DMS53 (cell line): ENCODE results near the gene LMNTD2.

ENCODE experiments used
- DNase-seq: peaks from one replicate; lab custom pipeline; 2025; lab: John Stamatoyannopoulos, UW

LMNTD2 gene

DNA sequence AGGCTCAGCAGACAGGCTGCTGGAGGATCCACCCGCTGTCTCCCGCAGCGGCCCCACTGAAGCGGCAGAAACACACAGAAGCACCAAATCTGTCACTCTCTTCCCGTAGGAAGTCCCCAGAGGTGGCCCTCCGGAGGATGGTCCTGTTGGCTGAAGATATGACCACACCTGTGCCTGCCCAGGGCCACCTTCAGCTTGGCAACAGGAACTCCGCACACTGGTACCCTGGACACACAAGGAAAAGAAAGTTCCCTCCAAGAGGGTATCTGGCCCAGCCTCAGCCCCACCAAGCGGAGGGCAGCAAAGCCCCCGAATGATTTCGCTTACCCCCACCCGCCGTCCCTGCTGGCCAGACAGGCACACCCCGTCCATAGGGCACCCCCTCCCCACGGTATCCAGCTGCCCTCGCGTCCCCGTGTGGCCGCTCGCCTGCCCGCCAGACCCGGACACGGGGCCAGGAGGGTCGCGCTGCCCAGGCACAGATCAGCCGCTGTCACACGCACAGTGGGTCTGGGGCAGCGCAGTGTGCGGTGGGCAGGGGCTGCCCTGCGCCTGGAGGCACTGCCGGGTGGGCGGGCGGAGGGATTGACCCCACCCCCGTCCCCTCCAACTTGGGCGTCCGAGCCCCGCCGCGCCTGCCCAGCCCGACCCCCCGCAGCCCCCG is 7.2 kb upstream of the LMNTD2 start:
- DNase-seq = peak; percentile 67

DNA sequence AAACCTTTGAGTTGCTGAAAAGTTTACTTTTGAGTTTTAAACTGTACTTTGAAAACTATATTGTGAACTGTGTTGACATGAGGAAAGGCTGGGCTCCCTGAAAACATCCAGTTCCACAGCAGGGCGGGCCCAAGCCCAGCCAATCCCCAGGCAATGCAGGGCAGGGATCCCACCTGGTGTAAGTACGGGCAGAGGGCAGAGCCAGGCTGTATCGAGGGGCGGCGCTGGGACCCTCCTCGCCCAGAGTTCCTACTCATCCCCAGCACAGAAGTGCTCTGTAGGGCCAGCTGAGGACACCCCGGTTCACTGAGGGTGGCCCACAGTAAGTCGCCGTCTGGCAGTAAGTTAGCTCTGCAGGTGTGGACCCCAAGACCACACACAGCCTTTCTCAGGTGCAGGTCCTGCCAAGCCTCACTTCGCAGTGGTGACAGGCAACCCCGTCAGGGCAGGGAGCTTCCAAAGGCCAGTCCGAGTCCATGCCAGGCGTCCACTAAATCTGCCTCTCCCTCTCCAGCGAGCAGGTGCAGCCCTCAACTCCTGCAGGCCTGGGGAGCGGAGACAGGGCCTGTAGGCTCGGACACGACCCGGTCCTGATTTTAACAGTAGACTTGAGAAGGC is 6.6 kb upstream of the LMNTD2 start:
- DNase-seq = no peak

DNA sequence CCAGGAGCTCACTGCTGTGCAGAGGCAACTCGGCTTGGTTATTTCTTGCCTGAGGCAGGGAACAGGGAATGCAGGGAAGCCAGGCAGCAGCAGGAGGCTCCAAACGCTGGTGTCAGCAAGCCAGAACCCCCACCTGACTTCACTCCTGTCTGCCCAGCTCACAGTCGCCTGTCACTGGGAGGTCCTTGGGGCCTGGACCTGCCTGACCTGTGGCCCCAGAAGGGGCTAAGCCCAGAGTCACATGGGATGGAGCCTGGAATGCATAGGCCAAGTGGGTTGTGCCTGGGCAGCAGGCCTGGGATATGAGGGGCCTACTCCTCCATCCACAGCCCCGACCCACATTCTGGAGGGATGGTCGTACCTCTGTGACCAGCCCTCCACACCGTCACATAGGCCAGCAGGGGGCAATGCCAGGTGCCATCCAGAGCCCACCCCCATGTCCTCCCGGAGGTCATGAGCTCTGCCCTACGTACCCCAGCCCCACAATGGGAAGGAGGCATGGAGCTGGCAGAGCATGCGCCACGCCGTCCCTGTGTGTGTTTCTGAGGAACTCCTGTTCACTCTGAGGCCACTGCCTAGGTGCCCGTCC is 5.5 kb upstream of the LMNTD2 start:
- DNase-seq = peak; percentile 46

DNA sequence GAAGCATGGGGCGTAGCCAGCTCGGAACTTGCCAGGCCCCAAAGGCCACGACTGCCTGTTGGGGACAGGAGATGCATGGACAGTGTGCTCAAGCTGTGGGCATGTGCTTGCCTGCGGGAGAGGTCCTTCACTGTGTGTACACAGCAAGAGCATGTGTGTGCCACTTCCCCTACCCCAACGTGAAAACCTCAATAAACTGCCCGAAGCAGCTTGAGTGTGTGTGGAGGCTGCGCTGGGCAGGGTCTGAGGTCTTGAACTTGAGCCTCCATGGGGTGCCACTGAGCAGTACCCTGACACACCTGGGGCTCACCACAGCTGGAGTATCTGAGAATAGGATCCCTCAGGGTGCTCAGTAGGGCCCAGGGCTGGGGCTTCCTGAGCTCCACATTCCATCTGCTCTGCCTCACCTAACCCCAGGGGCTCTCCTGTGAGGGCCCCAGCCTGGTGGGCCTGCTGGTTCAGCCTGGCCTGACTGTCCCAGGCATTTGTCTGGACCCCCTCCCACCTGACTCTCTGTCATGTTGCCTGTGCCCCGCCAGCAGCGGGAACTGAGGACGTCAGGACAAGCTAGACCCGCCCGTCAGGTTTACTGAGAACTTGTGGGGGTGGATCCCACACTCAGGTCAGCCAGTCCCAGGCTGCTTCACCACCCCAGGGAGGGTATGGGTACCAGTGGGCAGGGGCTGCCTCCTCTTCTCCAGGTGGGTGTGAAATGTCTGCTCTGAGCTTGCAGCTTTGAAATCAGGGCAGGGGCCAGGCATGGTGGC is 3.5 kb upstream of the LMNTD2 start:
- DNase-seq = no peak

DNA sequence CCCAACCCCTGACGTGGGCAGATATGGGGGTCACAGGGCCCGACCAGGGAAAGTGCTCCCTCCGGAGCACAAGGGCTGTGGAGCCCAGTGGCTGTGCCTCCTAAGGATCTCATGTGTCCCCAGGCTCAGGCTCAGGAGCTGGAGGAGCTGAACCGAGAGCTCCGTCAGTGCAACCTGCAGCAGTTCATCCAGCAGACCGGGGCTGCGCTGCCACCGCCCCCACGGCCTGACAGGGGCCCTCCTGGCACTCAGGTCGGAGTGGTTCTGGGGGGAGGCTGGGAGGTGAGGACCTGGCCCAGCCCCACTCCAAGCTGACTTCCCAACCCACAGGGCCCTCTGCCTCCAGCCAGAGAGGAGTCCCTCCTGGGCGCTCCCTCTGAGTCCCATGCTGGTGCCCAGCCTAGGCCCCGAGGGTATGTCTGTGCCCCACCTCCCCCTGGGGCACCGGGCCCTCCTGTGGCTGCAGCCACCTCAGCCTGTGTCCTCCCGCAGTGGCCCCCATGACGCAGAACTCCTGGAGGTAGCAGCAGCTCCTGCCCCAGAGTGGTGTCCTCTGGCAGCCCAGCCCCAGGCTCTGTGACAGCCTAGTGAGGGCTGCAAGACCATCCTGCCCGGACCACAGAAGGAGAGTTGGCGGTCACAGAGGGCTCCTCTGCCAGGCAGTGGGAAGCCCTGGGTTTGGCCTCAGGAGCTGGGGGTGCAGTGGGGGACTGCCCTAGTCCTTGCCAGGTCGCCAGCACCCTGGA is 2.7 kb upstream of the LMNTD2 start:
- DNase-seq = no peak

DNA sequence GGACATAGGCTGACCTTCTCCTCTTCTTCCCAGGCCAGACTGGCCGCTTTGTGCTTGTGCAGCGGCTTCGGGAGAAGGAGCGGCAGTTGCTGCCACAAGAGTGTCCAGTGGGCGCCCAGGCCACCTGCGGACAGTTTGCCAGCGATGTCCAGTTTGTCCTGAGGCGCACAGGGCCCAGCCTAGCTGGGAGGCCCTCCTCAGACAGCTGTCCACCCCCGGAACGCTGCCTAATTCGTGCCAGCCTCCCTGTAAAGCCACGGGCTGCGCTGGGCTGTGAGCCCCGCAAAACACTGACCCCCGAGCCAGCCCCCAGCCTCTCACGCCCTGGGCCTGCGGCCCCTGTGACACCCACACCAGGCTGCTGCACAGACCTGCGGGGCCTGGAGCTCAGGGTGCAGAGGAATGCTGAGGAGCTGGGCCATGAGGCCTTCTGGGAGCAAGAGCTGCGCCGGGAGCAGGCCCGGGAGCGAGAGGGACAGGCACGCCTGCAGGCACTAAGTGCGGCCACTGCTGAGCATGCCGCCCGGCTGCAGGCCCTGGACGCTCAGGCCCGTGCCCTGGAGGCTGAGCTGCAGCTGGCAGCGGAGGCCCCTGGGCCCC is 1.6 kb upstream of the LMNTD2 start:
- DNase-seq = no peak

DNA sequence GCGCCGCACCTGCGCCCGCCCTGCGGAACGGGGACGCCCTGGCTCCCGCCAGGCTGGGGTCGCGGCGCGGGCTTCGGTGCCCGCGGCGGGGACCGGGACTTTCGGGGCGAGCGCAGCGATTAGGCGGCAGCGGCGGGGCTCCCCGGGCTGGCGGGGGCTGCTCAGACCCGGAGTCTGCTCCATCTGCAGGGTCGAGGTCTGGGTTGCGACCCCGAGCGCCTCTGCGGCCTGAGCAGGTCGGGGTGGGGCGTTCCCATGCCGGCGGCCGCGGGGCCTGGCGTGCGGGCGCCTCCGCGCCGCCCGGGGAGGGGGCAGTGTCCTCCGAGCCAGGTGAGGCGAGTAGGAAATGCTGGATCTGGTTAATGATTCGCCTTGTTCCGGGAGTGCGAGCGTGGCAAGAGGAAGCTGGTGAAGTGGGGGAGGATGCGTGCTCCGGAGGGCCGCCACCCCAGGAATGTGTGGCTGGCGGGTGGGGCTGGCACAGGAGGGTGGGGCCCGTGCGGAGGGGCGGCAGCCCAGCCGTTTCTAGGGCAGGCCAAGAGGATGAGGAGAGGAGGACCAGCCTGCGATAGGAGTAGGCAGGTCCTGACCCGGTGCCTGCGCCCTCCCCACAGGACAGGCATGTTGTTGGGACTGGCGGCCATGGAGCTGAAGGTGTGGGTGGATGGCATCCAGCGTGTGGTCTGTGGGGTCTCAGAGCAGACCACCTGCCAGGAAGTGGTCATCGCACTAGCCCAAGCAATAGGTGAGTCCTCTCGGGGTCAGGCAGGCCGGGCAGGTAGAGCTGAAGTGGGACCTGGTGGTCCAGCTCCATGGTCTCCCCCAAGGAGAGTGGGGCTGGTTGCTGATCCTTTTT is 838 bp upstream of the LMNTD2 start:
- peak; percentile 97 for DNase-seq

DNA sequence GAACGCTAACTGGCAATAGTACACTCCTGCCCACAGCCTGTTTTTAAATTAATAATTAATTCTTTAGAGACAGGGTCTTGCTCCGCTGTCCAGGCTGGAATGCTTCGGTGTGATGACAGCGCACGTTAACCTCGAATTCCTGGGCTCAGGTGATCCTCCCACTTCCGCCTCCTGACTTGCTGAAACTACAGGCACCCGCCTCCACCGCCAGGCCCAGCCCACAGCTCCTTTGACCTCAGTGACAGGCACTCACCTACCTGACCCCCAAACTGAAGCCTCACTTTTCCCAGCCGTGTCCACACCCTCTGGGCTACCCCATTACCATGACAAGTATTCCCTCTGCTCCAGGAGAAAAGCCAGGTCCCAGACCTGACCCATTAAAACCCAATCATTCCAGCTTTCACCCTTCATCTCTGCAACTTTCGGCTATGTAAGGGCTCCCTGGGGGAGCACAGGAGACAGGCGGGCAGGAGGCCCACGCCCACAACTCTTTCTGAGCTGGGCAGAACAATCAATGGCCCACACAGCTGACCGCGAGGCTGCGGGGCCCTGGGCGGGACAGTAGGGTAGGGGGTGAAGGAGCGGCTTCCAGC is 730 bp downstream of the LMNTD2 start:
- DNase-seq = peak; percentile 46

DNA sequence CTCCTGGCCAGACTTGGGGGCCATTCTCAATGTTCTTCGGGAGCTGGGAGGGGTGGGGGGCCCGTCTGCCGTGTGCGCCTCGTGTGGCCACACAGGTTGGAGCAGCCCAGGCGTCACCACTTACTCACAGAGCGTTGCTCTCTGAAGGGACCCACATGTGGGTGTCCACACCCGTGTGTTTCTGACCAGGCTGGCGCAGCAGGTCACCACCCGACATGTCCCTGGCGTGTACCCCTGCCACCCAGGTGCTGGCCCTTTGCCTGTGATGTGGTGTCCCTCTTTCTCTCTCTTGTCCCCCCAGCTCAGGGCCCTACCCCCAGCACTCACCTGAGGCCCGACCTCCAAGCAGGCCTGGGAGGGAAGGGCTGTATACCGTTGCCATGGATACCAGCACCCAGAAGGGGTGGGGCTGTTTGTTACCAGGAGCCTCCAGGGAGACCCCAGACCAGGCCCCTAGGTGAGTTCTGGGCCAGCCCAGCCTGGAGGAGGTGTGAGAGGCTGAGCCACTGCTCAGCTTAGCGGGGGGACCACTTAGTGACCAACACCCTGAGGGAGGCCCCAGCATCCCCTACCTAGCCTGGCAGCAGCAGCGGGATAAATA is 1.4 kb downstream of the LMNTD2 start:
- DNase-seq = no peak

DNA sequence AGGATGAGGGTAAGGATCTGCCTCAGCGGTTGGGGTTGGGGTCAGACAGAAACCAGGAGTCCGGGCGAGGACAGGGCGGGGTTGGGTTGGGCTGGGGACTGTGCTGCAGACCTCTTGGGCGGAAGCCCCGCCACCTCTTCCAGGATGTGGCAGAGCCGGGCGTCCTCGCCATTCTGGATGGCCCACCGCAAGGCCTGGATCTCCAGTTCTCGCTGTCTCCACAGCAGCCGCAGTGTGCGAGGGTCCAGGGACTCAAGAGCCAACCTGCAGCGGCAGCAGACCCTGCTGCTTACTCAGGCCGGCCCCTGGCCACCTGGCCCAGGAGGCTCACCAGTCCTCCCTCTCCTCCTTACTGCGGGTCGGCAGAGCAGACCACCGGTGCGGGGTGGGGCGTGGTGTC is 2.0 kb downstream of the LMNTD2 start:
- no peak for DNase-seq

DNA sequence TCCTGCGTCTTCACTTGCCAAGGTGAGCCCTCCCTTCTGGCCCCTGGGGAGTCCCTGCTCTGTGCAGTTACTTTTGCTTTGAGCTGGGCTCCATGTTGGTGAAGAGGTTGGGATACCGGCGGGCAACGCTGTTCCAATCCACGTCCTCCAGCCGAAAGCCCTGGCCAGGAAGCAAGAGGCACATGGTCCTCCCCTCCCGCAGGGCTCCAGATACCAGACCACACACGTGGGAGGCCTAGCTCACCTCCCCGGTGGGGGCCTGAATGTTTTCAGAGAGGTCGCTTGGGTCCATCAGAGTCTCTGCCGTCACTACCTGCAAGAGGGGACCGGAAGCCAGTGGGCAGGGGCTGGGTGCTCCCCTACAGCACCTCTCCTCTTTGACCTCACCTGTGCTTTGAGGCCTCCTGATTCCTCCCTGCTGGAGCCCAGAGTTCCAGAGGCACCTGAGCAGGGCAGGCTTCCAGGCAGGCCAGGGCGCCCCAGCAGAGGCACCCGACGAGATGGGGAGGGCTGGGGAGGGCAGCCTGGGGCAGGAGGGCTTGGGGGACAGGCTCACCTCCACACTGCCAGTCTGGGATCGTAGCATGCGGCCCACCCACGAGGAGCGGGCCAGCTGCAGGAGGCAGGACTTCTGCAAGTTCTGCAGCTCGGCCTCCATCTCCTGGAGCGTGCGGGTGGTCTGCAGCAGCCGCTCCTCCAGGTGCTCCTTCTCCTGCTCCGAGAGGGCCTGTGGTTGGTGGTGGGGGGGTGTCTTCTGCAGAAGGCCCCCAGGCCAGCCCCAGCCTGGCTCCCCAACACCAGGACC is 3.0 kb downstream of the LMNTD2 start:
- peak; percentile 46 for DNase-seq

DNA sequence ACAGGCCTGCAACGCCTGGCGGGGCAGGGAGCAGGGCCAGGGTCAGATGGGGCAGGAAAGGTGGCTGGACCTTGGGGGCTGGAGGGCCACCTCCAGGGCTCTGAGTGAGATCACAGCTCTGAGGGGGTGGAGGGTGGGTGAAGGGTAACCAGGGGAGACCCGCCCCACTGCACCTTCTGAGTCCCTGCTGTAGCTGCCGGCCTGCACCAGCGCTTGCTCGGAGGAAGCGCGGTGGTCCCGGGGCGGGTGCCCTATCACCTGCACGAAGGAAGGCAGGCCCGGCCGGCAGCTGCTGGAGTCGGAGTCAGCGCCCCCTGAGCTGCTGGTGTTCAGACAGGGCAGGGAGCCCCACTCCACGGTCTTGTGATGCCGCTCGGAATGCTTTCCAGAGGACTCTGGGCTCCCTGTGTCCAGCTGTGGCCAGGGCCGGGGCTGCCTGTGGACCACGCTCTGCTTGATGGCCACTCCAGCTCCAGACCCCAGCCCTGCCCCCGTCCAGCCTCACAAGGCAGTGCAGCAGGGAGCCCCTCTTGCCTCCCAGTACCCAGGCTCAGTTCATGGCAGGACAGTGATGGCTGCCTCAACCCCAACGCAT is 3.8 kb downstream of the LMNTD2 start:
- DNase-seq = no peak

DNA sequence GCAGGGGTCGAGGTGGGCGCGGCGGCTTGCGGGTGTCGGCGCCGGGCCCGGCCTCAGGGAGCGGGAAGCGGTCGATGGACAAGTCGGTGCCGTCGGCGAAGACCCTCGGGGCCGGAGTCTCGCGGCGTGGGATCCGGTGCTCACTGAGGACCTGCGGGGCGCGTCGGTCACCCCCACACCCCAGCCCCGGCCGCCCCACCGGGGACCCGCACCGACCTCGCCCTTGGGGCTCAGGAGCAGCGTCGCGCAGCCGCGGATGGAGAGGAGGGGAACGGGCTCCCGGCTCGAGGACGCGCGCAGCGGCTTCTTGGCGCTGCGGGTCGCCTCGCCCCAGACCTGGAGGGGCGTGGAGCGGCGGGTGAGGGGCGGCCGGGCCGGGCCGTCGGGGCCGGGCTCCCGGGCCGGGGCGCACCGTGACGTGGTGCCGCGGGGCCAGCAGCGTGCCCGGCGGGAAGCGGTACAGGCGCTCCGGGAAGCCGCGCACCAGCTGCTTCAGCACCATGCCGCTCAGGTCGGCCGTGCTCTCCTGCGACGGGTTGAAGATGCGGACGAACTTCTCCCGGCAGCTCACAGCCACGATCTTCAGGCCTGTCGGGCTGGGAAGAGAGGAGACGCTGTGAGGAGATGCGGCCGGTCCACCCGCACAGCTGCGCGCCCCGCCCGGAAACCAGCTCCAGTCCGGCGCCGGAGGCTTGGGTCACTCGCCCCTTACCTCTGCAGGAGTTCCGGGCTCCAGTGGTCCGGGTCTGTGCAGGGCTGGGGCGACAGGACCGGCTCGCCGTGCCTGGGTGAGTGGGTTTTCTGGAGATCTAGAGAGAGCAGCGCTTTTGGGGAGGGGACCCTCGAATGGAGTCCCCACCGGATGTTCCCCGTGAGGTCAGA is 4.5 kb downstream of the LMNTD2 start:
- peak; percentile 77 for DNase-seq

DNA sequence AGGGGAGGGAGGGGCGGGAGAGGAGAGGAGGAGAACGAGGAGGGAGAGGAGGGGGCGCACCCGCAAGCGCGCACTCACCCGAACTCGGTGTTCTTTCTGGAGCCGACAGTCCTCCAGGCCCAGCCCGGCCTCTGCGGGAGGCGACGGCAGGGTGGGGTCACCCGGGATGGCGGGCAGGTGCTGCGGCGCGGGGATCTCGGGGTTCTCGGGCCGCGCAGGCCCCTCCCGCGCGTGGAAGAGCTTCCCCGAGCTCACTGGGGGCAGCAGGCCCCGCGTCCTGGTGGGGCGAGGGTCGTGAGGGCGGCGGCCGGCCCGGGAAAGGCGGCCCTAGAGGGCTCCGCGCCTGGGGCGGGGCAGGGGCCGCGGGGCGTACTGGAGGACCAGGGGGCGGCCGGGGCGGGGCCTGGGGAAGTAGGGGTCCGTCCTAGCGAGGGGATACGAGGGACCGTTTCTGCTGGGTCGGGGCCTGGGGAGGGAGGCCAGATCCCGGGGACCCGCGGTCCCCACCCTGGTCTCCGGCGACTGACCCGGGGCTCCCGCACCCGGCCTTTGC is 5.2 kb downstream of the LMNTD2 start:
- no peak for DNase-seq

DNA sequence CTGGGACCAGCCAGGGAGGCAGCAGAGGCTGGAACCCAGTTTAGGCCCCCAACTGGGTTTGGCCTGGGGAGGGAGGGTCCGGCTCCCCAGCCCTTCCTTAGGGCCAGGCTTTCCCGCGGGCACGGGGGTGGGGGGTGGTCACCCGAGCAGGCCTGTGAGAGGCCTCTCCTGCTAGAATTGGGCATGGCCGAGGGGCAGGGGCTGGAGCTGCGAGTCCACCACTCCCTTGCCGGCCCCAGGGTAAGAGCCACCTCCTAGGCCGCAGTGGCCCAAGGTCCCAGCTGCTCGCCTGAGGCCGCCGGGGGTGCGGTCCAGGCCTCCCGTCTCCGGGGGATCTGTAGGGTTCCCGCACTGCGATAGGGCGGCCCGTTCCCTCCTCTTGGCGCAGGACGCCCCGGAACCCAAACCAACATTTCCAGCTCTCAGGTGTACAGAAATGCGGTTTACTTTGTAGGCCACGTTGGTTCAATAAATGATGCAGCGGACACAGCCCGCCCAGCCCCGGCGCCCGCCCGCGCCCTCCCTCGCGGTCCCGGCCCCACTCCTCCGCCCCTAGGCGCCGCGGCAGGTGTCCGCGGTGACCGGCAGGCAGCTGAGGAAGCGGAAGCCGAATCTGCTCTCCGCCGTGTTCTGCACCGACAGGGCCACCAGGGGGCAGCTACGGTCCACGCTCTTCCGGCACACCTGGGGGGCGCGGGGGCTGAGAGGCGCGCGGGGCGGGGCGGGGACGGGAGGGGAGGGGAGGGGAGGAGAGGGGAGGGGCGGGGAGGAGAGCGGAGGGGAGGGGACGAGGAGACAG is 5.9 kb downstream of the LMNTD2 start:
- peak; percentile 95 for DNase-seq

DNA sequence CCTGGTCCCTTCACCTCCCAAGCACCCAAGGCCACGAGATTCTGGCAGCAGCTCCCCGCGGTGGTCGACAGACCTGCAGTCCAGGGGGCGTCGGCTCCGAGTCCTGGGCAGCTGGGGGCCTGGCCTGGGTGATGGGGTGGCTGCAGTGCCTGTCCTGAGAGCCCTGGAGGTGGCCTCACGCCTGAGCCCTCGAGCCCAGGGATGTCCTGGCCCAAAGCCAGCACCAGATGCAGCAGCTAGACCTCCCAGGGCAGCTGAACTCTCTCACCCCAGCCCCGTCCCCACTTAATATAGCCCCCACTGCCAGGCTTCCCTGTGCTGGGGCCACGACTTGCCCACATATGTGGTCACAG is 6.6 kb downstream of the LMNTD2 start:
- peak; percentile 61 for DNase-seq
